MM.1S (cell line): ENCODE data around the gene CERS1.

Experiments
- DNase-seq: peaks from one replicate; pipeline ENCODE4 v3.0.0-alpha.2; 2015
- H2AFZ ChIP-seq: fragments of 300-600 bp; sonication (generic); 2 replicates; pipeline ENCODE4 v1.6.0; 2016; ENCODE audit warnings: antibody characterized with exemption, low read length
- H3F3A ChIP-seq: fragments of 300-600 bp; sonication (generic); 2 replicates; pipeline ENCODE4 v1.6.1; 2016; ENCODE audit warnings: mild to moderate bottlenecking, antibody characterized with exemption, low read length, moderate library complexity, mixed read lengths; ENCODE audit not compliant: insufficient read depth
- H3K27ac ChIP-seq: fragments of 300-600 bp; sonication (generic); 2 replicates; pipeline ENCODE4 v1.5.1; 2016; ENCODE audit warnings: mild to moderate bottlenecking, low read length
- H3K27me3 ChIP-seq: fragments of 300-600 bp; sonication (generic); replicated peaks from 2 replicates; pipeline ENCODE4 v1.6.0; 2016; ENCODE audit warnings: low read length; ENCODE audit not compliant: insufficient read depth
- H3K36me3 ChIP-seq: fragments of 300-600 bp; sonication (generic); replicated peaks from 2 replicates; pipeline ENCODE4 v1.6.1; 2016; ENCODE audit warnings: mild to moderate bottlenecking, low read length, mixed read lengths; ENCODE audit not compliant: insufficient read depth
- H3K4me1 ChIP-seq: fragments of 300-600 bp; sonication (generic); 2 replicates; pipeline ENCODE4 v1.6.1; 2016; ENCODE audit warnings: low read length, mixed read lengths
- H3K4me2 ChIP-seq: fragments of 300-600 bp; sonication (generic); 2 replicates; pipeline ENCODE4 v1.6.0; 2016; ENCODE audit warnings: low read depth, low read length
- H3K4me3 ChIP-seq: fragments of 300-600 bp; sonication (generic); 2 replicates; pipeline ENCODE4 v1.5.1; 2016; ENCODE audit warnings: low read length, mixed read lengths
- H3K79me2 ChIP-seq: fragments of 300-600 bp; sonication (generic); 2 replicates; pipeline ENCODE4 v1.6.1; 2016; ENCODE audit warnings: mixed run types, low read length, mixed read lengths
- H3K9ac ChIP-seq: fragments of 300-600 bp; sonication (generic); 2 replicates; pipeline ENCODE4 v1.6.1; 2016; ENCODE audit warnings: low read length, mixed read lengths
- H3K9me2 ChIP-seq: fragments of 300-600 bp; sonication (generic); replicated peaks from 2 replicates; pipeline ENCODE4 v1.6.1; 2016; ENCODE audit warnings: mild to moderate bottlenecking, low read length, mixed read lengths; ENCODE audit not compliant: insufficient read depth
- H3K9me3 ChIP-seq: fragments of 300-600 bp; sonication (generic); replicated peaks from 2 replicates; pipeline ENCODE4 v1.6.1; 2016; ENCODE audit warnings: mild to moderate bottlenecking, low read length, mixed read lengths; ENCODE audit not compliant: insufficient read depth
- H4K20me1 ChIP-seq: fragments of 300-600 bp; sonication (generic); 2 replicates; pipeline ENCODE4 v1.6.1; 2016; ENCODE audit warnings: mild to moderate bottlenecking, low read length, moderate library complexity, mixed read lengths; ENCODE audit not compliant: insufficient read depth
- EZH2 ChIP-seq: fragments of 300-600 bp; sonication (generic); optimal IDR thresholded peaks from 2 replicates; pipeline ENCODE3; 2017; ENCODE audit warnings: low read depth, mild to moderate bottlenecking, antibody characterized with exemption, low read length, mixed read lengths
- EZH2phosphoT487 ChIP-seq: fragments of 300-600 bp; sonication (generic); IDR thresholded peaks from 2 replicates; pipeline ENCODE4 v1.6.1; 2018; ENCODE audit warnings: antibody characterized with exemption, low read length
- TF ChIP-seq, protein P1 (sequence below): fragments of 300-600 bp; sonication (generic); IDR thresholded peaks from 2 replicates; pipeline ENCODE4 v1.5.1; 2016; ENCODE audit warnings: antibody characterized with exemption, low read length, mixed read lengths

Gene CERS1

DNA sequence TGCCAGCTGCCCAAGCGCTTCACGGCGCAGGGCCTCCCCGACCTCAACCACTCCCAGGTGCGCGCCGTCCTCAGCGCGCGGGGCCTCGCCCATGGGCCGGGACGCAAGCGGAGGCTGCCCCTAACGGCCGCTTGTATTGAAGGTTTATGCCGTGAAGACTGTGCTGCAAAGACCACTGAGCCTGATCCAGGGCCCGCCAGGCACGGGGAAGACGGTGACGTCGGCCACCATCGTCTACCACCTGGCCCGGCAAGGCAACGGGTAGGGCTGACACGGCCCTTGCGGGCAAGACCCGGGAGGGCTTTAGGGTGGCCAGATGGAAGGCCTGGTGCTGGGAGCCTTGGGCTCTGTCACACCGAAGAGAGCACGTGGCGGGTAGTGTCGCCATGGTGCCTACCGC is 41.0 kb downstream of the CERS1 start:
- DNase-seq, result no peak
- H3K4me3 ChIP-seq, result no peak overlapping the region
- peaks cover 88% of the 10 kb centered on the region for H3K79me2 ChIP-seq
- H3K9me2 ChIP-seq, result no peaks in the 10 kb centered on the region
- TF ChIP-seq, protein P1, sequence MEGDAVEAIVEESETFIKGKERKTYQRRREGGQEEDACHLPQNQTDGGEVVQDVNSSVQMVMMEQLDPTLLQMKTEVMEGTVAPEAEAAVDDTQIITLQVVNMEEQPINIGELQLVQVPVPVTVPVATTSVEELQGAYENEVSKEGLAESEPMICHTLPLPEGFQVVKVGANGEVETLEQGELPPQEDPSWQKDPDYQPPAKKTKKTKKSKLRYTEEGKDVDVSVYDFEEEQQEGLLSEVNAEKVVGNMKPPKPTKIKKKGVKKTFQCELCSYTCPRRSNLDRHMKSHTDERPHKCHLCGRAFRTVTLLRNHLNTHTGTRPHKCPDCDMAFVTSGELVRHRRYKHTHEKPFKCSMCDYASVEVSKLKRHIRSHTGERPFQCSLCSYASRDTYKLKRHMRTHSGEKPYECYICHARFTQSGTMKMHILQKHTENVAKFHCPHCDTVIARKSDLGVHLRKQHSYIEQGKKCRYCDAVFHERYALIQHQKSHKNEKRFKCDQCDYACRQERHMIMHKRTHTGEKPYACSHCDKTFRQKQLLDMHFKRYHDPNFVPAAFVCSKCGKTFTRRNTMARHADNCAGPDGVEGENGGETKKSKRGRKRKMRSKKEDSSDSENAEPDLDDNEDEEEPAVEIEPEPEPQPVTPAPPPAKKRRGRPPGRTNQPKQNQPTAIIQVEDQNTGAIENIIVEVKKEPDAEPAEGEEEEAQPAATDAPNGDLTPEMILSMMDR, result no peak
- TF ChIP-seq EZH2phosphoT487 (no peak), EZH2 (no peak)
- peaks cover 12% of the 10 kb centered on the region for H3K4me1 ChIP-seq
- peaks cover 31% of the 10 kb centered on the region for H3K36me3 ChIP-seq
- no peaks in the 10 kb centered on the region for H3K9me3 ChIP-seq
- no peak overlapping the region for H3K27ac ChIP-seq
- no peak overlapping the region for H3K4me2 ChIP-seq
- peaks cover under 1% of the 10 kb centered on the region; the same call in 1 of the 2 replicates for H4K20me1 ChIP-seq
- no peaks in the 10 kb centered on the region for H3K27me3 ChIP-seq
- H3F3A ChIP-seq, result 0 out of 2 replicates have a peak, but pooled peaks cover 4% of the 10 kb centered on the region
- H3K9ac ChIP-seq, result no peak overlapping the region
- no peak overlapping the region for H2AFZ ChIP-seq

DNA sequence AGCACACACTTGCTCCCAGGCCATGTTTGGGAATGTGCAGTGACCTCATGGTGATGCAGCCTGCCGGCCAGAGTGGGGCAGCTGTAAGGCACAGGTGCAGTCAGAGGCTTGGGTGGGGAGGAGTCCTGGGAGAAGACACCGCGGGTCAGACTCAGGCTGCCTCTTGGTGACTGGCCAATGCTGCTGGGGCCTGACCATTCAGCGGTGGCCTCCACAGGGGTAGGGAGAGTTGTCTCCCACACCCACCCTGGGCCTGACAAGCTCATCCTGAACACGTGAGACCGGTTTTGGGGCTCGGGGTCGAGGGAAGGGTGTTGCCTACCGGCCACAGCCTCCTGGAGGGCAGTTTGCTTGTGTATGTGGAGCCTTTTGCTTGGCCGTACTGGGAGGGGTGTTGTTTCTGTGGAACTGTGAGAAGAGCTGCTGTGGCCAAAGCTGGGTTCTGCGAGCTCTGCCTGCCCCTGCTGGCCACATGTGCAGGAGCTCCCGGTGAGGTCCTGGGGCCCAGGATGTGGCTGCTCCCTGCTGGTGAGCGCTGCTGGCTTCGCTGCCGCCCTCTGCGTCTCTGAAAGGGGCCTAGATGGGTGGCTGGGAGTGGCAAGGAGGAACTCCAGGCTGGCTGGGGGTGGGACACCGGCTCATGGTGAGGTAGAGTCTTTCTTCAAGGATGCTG is 42.1 kb downstream of the CERS1 start:
- Histone ChIP-seq H2AFZ (no peak overlapping the region), H3K9ac (no peak overlapping the region), H4K20me1 (peaks cover 12% of the 10 kb centered on the region), H3K9me3 (no peaks in the 10 kb centered on the region), H3K9me2 (no peaks in the 10 kb centered on the region), H3K4me3 (no peak overlapping the region), H3K79me2 (peaks cover 88% of the 10 kb centered on the region), H3F3A (no peaks in the 10 kb centered on the region), H3K27me3 (no peaks in the 10 kb centered on the region), H3K4me2 (no peak overlapping the region), H3K27ac (no peak overlapping the region), H3K4me1 (peaks cover 11% of the 10 kb centered on the region), H3K36me3 (peaks cover 28% of the 10 kb centered on the region)
- TF ChIP-seq EZH2phosphoT487 (no peak), EZH2 (no peak)
- TF ChIP-seq, protein P1, result no peak
- DNase-seq, result no peak

DNA sequence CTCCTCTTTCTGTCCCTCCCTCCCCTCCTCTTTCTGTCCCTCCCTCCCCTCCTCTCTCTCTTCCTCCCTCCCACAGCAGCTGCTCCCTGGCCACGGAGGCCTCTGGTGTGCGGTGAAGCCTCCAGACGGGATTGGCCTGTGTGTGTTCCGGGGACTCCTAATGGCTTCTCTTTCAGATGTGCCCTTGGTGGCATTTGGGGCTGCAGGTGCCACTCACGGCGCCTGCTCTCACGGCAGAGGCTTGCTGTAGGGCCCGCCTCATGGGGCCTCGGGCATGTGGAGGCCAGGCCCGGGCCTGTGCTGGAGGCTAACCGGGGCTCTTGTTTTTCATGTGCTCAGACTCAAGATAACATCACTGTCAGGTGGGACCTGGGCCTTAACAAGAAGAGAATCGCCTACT is 43.3 kb downstream of the CERS1 start:
- no peaks in the 10 kb centered on the region for H3K9me2 ChIP-seq
- H4K20me1 ChIP-seq, result peaks cover 22% of the 10 kb centered on the region
- no peak overlapping the region for H2AFZ ChIP-seq
- no peaks in the 10 kb centered on the region for H3K27me3 ChIP-seq
- peaks cover 97% of the 10 kb centered on the region for H3K79me2 ChIP-seq
- no peak overlapping the region for H3K4me3 ChIP-seq
- no peaks in the 10 kb centered on the region for H3K9me3 ChIP-seq
- H3K4me1 ChIP-seq, result peaks cover 21% of the 10 kb centered on the region
- H3K27ac ChIP-seq, result no peak overlapping the region
- DNase-seq, result no peak
- H3K9ac ChIP-seq, result no peak overlapping the region
- H3K4me2 ChIP-seq, result no peak overlapping the region
- H3K36me3 ChIP-seq, result peaks cover 24% of the 10 kb centered on the region
- H3F3A ChIP-seq, result no peaks in the 10 kb centered on the region
- TF ChIP-seq EZH2, result no peak
- TF ChIP-seq, protein P1, result no peak
